ENCODE results near the gene TAPT1. TPM values are rescaled to one million over a fixed set of nuclear protein-coding genes. Genes with fewer than 3 reads are reported as not detected.

Gene TAPT1
- total RNA-seq, 1 donor from 2014 or later = 32.9 TPM

DNA sequence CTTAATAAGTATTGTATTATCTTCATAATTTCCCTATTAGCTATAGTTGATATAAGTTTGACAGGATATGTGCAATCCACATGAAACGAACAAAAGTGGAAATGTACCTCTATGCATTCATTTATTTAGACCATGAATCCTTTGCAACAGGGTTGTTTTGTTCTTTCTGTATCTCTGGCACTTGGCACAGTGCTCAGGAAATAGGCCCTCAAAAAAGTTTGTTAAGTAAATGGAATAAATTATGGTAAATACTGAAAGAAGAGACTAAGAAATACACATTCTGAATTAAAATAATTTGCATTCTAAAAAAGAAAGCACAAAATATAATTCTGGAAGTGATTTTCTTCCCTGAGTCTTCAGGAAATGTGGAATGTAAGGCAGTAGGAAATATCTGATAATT, 39.3 kb downstream of the TAPT1 start:
- H3K4me1 Mint-ChIP-seq (ENCODE audit: low read depth) = no peaks in the 10 kb centered on the region
- H3K36me3 Mint-ChIP-seq (ENCODE audit: low read depth) = peaks cover 38% of the 10 kb centered on the region
- no peak overlapping the region for H3K27ac Mint-ChIP-seq
- H3K27me3 Mint-ChIP-seq (ENCODE audit: low read depth) = no peaks in the 10 kb centered on the region
- no peak overlapping the region for H3K4me3 Mint-ChIP-seq (ENCODE audit: low read depth)
- intact Hi-C loops (cut with micrococcal nuclease) = no loop called here
- DNase-seq (ENCODE audit: low spot score) = no peak
- no peaks in the 10 kb centered on the region for H3K9me3 Mint-ChIP-seq

DNA sequence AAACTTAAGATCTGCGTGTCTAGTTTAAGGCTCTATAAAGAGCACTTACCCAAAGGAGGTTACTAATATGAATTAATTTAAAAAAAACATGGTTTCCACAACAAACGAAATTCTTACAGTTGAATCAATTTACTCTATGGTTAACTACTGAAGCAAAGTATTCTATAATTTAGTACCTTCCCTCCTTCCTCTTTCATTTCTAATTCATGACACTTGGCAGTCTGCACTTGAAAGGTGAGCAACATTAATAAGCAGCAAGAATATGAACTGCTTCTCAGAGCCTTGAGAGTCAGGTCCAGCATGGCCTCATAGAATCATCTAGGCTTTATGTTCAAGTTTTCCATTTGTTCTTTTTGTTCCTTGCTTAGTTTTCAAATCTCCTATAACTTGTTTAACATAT, 42.7 kb downstream of the TAPT1 start:
- peaks cover 34% of the 10 kb centered on the region for H3K36me3 Mint-ChIP-seq (ENCODE audit: low read depth)
- no peaks in the 10 kb centered on the region for H3K27me3 Mint-ChIP-seq (ENCODE audit: low read depth)
- H3K9me3 Mint-ChIP-seq = no peaks in the 10 kb centered on the region
- H3K27ac Mint-ChIP-seq = no peak overlapping the region
- H3K4me1 Mint-ChIP-seq (ENCODE audit: low read depth) = no peaks in the 10 kb centered on the region
- DNase-seq (ENCODE audit: low spot score) = no peak
- intact Hi-C loops (cut with micrococcal nuclease) = no loop called here
- no peak overlapping the region for H3K4me3 Mint-ChIP-seq (ENCODE audit: low read depth)

- Mint-ChIP-seq H3K9me3 (no peaks in the 10 kb centered on the region), H3K4me1 (ENCODE audit: low read depth) (no peaks in the 10 kb centered on the region), H3K27ac (no peak overlapping the region), H3K4me3 (ENCODE audit: low read depth) (no peak overlapping the region), H3K36me3 (ENCODE audit: low read depth) (peaks cover 24% of the 10 kb centered on the region), H3K27me3 (ENCODE audit: low read depth) (no peaks in the 10 kb centered on the region)
- intact Hi-C loops (cut with micrococcal nuclease) = no loop called here
- DNase-seq (ENCODE audit: low spot score) = no peak
Observed at GRCh38 chr4:16176621-16177020, 49.6 kb downstream of the TAPT1 start.

DNA sequence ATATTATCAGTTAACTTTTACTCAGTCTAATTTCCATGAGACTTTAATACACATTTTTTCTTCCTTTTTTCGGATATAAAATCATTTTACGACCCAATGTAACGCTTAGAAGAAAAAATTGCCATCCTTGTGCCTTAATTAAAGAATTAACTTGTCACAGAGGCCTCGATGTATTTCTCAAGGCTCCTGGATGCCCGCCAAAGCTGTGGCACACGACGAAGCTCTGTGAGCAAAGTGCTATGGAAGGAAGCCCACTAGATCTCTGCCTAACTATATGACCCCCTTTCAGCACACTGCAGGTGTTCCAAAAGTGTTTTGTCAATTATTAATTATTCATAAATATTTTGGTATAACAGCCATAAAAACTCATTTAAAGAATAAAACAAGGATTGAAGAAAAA, 54.4 kb downstream of the TAPT1 start:
- intact Hi-C loops (cut with micrococcal nuclease) = no loop called here
- no peaks in the 10 kb centered on the region for H3K27me3 Mint-ChIP-seq (ENCODE audit: low read depth)
- H3K9me3 Mint-ChIP-seq = no peaks in the 10 kb centered on the region
- no peak for DNase-seq (ENCODE audit: low spot score)
- H3K4me3 Mint-ChIP-seq (ENCODE audit: low read depth) = no peak overlapping the region
- peaks cover 30% of the 10 kb centered on the region for H3K36me3 Mint-ChIP-seq (ENCODE audit: low read depth)
- H3K4me1 Mint-ChIP-seq (ENCODE audit: low read depth) = no peaks in the 10 kb centered on the region
- H3K27ac Mint-ChIP-seq = no peak overlapping the region

- H3K4me3 Mint-ChIP-seq (ENCODE audit: low read depth) = no peak overlapping the region
- intact Hi-C loops (cut with micrococcal nuclease) = no loop called here
- DNase-seq (ENCODE audit: low spot score) = no peak
- H3K36me3 Mint-ChIP-seq (ENCODE audit: low read depth) = peaks cover 48% of the 10 kb centered on the region
- no peaks in the 10 kb centered on the region for H3K27me3 Mint-ChIP-seq (ENCODE audit: low read depth)
- H3K4me1 Mint-ChIP-seq (ENCODE audit: low read depth) = no peaks in the 10 kb centered on the region
- no peaks in the 10 kb centered on the region for H3K9me3 Mint-ChIP-seq
- no peak overlapping the region for H3K27ac Mint-ChIP-seq
Observed at GRCh38 chr4:16169490-16169889, 56.8 kb downstream of the TAPT1 start.

DNA sequence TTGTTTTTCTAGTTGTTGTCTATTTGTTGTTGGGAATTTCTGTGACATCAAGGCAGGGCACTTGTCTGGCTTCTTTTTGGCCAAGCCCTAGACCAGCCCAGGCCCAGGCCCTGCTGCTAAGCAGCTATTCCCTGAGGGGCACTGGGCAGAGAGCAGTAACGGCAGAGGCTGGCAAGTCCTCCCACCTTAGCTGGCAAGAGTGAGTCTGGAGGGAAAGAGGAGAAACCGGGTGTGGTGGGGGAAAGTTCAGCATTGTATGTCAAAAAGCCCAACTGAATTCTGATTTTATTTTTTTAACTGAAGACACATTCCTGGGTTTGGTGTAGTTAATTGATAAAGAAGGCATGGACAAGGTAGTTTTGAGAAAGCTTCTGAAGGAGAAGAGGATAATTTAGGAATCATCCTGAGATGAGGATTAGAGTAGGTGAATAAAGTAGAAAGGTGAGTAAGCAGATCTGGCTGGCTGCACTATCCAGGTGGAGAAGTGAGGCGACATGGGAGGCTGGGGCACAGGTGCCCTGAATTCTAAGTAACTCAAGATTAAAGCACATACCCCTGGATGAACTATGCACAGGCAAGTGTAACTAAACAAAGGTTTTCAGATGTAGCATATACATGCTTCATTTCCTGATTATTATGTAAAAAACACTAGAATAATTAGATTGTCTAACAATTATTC, 57.4 kb downstream of the TAPT1 start:
- intact Hi-C loops (cut with micrococcal nuclease) = no loop called here
- no peaks in the 10 kb centered on the region for H3K27me3 Mint-ChIP-seq (ENCODE audit: low read depth)
- H3K4me3 Mint-ChIP-seq (ENCODE audit: low read depth) = no peak overlapping the region
- DNase-seq (ENCODE audit: low spot score) = no peak
- no peak overlapping the region for H3K27ac Mint-ChIP-seq
- H3K36me3 Mint-ChIP-seq (ENCODE audit: low read depth) = peaks cover 46% of the 10 kb centered on the region
- H3K4me1 Mint-ChIP-seq (ENCODE audit: low read depth) = no peaks in the 10 kb centered on the region
- no peaks in the 10 kb centered on the region for H3K9me3 Mint-ChIP-seq

DNA sequence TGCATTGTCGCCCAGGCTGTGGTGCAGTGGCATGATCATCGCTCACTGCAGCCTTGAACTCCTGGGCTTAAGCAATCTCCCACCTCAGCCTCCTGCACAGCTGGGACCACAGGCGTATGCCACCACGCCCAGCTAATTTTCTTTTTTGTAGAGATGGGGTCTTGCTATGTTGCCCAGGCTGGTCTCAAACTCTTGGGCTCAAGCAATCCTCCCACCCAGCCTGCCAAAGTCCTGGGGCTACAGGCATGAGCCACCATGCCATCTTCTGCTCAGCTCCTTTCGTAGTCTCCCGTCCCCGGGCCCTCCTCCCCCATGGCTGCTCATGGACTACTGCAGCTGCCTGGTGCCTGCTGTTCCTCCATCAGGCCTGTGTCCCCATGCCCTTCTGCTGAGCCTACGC, 58.1 kb downstream of the TAPT1 start:
- intact Hi-C loops (cut with micrococcal nuclease) = no loop called here
- Mint-ChIP-seq H3K27ac (no peak overlapping the region), H3K27me3 (ENCODE audit: low read depth) (no peaks in the 10 kb centered on the region), H3K4me1 (ENCODE audit: low read depth) (no peaks in the 10 kb centered on the region), H3K9me3 (no peaks in the 10 kb centered on the region), H3K36me3 (ENCODE audit: low read depth) (peaks cover 53% of the 10 kb centered on the region), H3K4me3 (ENCODE audit: low read depth) (no peak overlapping the region)
- no peak for DNase-seq (ENCODE audit: low spot score)

GRCh38 chr4:16165931-16166330, 60.3 kb downstream of the TAPT1 start:
- intact Hi-C loops (cut with micrococcal nuclease) = no loop called here
- H3K9me3 Mint-ChIP-seq = no peaks in the 10 kb centered on the region
- H3K4me3 Mint-ChIP-seq (ENCODE audit: low read depth) = no peak overlapping the region
- H3K4me1 Mint-ChIP-seq (ENCODE audit: low read depth) = no peaks in the 10 kb centered on the region
- no peak for DNase-seq (ENCODE audit: low spot score)
- H3K36me3 Mint-ChIP-seq (ENCODE audit: low read depth) = peaks cover 63% of the 10 kb centered on the region
- H3K27ac Mint-ChIP-seq = no peak overlapping the region
- H3K27me3 Mint-ChIP-seq (ENCODE audit: low read depth) = no peaks in the 10 kb centered on the region

GRCh38 chr4:16162891-16163290, 63.4 kb downstream of the TAPT1 start:
- intact Hi-C loops (cut with micrococcal nuclease) = no loop called here
- Mint-ChIP-seq H3K9me3 (no peaks in the 10 kb centered on the region), H3K4me3 (ENCODE audit: low read depth) (no peak overlapping the region), H3K27ac (no peak overlapping the region), H3K36me3 (ENCODE audit: low read depth) (peaks cover 44% of the 10 kb centered on the region), H3K4me1 (ENCODE audit: low read depth) (no peaks in the 10 kb centered on the region), H3K27me3 (ENCODE audit: low read depth) (no peaks in the 10 kb centered on the region)
- no peak for DNase-seq (ENCODE audit: low spot score)

DNA sequence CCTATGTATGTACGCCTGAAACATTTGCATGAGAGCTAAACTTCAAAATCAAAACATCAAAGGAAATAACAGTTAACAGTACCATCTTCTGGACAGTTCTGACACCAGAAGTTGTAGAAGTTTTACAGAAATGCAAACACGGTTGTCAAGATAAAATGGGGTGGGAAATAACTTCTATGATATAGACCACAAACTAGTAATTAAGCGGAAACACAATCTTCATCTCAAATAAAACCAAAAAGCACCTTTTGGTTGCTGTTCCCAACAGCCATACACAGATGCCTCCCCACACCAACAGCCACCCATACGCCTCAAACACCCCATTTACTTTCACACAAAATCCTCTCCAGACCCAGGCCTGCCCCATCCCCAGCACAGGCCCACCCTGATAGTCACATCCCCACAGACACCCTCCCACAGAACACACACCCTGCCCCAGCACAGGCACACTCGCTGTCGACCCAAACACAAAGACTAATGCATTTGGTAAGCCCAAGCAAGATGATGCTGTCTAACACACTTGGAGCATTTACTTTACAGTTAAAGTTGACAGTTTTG, 64.3 kb downstream of the TAPT1 start:
- no peak overlapping the region for H3K27ac Mint-ChIP-seq
- DNase-seq (ENCODE audit: low spot score) = no peak
- H3K4me3 Mint-ChIP-seq (ENCODE audit: low read depth) = no peak overlapping the region
- intact Hi-C loops (cut with micrococcal nuclease) = no loop called here
- H3K9me3 Mint-ChIP-seq = no peaks in the 10 kb centered on the region
- H3K27me3 Mint-ChIP-seq (ENCODE audit: low read depth) = no peaks in the 10 kb centered on the region
- H3K4me1 Mint-ChIP-seq (ENCODE audit: low read depth) = no peaks in the 10 kb centered on the region
- peaks cover 40% of the 10 kb centered on the region for H3K36me3 Mint-ChIP-seq (ENCODE audit: low read depth)

DNA sequence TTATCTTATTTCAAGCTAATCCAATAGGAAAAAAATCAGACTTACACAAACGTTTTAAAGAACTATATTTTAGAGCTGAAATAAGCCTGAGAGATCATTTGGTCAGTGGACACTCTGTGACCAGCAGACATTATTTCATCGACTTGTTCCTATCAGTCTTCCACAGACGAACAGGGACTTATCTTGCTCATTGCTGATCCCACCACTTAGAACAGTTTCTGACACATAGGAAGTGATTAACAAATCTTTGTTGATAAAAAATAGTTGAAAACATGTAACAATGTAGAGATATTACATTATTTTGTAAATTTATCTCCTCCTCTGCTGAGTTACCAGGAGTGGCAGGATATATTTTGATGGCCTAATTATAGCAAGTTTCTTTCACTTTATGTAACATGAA, 65.8 kb downstream of the TAPT1 start:
- intact Hi-C loops (cut with micrococcal nuclease) = no loop called here
- Mint-ChIP-seq H3K4me3 (ENCODE audit: low read depth) (no peak overlapping the region), H3K27ac (no peak overlapping the region), H3K9me3 (no peaks in the 10 kb centered on the region), H3K36me3 (ENCODE audit: low read depth) (peaks cover 28% of the 10 kb centered on the region), H3K27me3 (ENCODE audit: low read depth) (no peaks in the 10 kb centered on the region), H3K4me1 (ENCODE audit: low read depth) (no peaks in the 10 kb centered on the region)
- no peak for DNase-seq (ENCODE audit: low spot score)

DNA sequence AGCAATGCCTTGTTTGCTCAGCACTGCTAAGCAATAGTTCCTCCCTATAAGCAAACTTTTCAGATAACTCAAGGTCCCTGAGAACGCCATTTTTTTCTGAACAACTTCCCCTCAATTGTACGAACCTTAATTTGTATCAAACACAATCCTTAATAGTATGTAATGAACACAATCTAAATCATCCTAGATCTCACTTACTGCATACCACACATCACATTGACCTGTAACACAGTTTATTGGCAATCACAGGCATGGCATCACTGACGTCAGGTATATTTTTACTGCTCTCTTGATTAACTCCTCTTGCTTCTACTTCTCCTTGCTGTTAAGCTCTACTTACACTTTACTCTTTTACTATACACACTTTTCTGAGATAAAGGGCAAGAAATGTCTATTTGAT, 67.0 kb downstream of the TAPT1 start:
- H3K27ac Mint-ChIP-seq = no peak overlapping the region
- H3K36me3 Mint-ChIP-seq (ENCODE audit: low read depth) = peaks cover 22% of the 10 kb centered on the region
- no peak for DNase-seq (ENCODE audit: low spot score)
- H3K4me1 Mint-ChIP-seq (ENCODE audit: low read depth) = no peaks in the 10 kb centered on the region
- no peak overlapping the region for H3K4me3 Mint-ChIP-seq (ENCODE audit: low read depth)
- no peaks in the 10 kb centered on the region for H3K27me3 Mint-ChIP-seq (ENCODE audit: low read depth)
- no peaks in the 10 kb centered on the region for H3K9me3 Mint-ChIP-seq
- intact Hi-C loops (cut with micrococcal nuclease) = no loop called here

- H3K36me3 Mint-ChIP-seq (ENCODE audit: low read depth) = peaks cover 18% of the 10 kb centered on the region
- H3K27me3 Mint-ChIP-seq (ENCODE audit: low read depth) = no peaks in the 10 kb centered on the region
- H3K9me3 Mint-ChIP-seq = no peaks in the 10 kb centered on the region
- H3K4me3 Mint-ChIP-seq (ENCODE audit: low read depth) = no peak overlapping the region
- DNase-seq (ENCODE audit: low spot score) = no peak
- intact Hi-C loops (cut with micrococcal nuclease) = no loop called here
- H3K27ac Mint-ChIP-seq = no peak overlapping the region
- no peaks in the 10 kb centered on the region for H3K4me1 Mint-ChIP-seq (ENCODE audit: low read depth)
Observed at GRCh38 chr4:16158504-16158852, 67.8 kb downstream of the TAPT1 start.

All from activated T-helper 2 cell treated with anti-CD3 and anti-CD28 coated beads, Interferon-gamma antibody, Interleukin-2, Interleukin-4, amounts not matched to agents 10 μg/mL and 5 μg/mL and 100 μg/mL, durations not matched to agents 14 hours and 24 hours and 36 hours (primary cell).